ENCODE measurements around the gene PRKAR2B.

- TF ChIP-seq CTCF (IDR thresholded peaks at IDR 0.05) (no peak), EZH2phosphoT487 (IDR thresholded peaks at IDR 0.05) (no peak), EZH2 (IDR thresholded peaks at IDR 0.05) (no peak)
These were observed 135.0 kb downstream of the PRKAR2B start for GRCh38 chr7:107179326-107180164.

All from neural progenitor cell (in vitro differentiated cells).